ENCODE measurements around the gene AGBL4. TPM values are rescaled to one million over a fixed set of nuclear protein-coding genes. Genes with fewer than 3 reads are reported as not detected.

Gene AGBL4
- total and polyA plus RNA-seq, 7 experiments from 2014 or later = 0.27 TPM; not detected in 6

DNA sequence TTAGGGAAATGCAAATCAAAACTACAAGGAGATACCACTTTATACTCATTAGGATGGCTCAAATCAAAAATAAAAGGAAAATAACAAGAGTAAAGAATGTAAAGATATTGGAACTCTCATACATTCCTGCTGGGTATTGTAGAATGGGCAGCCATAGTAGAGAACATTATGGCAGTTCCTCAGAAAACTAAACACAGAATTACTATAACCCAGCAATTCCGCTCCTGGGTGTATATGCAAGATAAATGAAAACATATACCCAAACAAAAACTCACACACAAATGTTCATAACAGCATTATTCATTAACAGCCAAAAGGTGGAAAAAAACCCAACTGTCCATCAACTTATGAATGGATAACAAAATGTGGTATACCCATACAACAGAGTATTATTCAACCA is 1258.4 kb downstream of the AGBL4 start:
- Mint-ChIP-seq H3K27ac (no peak overlapping the region), H3K36me3 (peaks cover 13 to 62% (median 28%) of the 10 kb centered on the region in 5 donors), H3K9me3 (peaks cover 0 to 2% (median 0%) of the 10 kb centered on the region in 11 donors), H3K4me3 (no peak overlapping the region), H3K4me1 (peaks cover 10 to 57% (median 34%) of the 10 kb centered on the region in 7 donors), H3K27me3 (no peaks in the 10 kb centered on the region)
- Histone ChIP-seq H3K4me3 (ENCODE audit: low read length) (no peak overlapping the region), H3K36me3 (ENCODE audit: control insufficient read depth in 2 of 3, insufficient read depth in 3 of 3, low read length in 3 of 3) (peaks cover 0 to 15% (median 0%) of the 10 kb centered on the region in 3 experiments), H3K27me3 (ENCODE audit: control insufficient read depth in 2 of 2, insufficient read depth in 2 of 2, low read length in 2 of 2) (no peaks in the 10 kb centered on the region), H3K4me1 (ENCODE audit: control insufficient read depth in 2 of 2, insufficient read depth in 2 of 2, low read length in 2 of 2) (no peaks in the 10 kb centered on the region), H3K27ac (ENCODE audit: low read depth, low read length) (no peak overlapping the region), H3K9me3 (ENCODE audit: control insufficient read depth in 2 of 3, low read length in 3 of 3) (no peaks in the 10 kb centered on the region)
- intact Hi-C loops (cut with micrococcal nuclease) = no loop called here
- ATAC-seq (no peak), DNase-seq (no peak)
- ChIA-PET POLR2A (no interaction called here), CTCF (no interaction called here)

GRCh38 chr1:48761986-48762385 is 1261.8 kb downstream of the AGBL4 start:
- H3K36me3 ChIP-seq (ENCODE audit: control insufficient read depth in 2 of 3, insufficient read depth in 3 of 3, low read length in 3 of 3) = peaks cover 0 to 40% (median 0%) of the 10 kb centered on the region in 3 experiments
- H3K9me3 ChIP-seq (ENCODE audit: control insufficient read depth in 2 of 3, low read length in 3 of 3) = no peaks in the 10 kb centered on the region
- Mint-ChIP-seq H3K36me3 (peaks cover 22 to 66% (median 46%) of the 10 kb centered on the region in 5 donors), H3K27ac (no peak overlapping the region), H3K9me3 (peaks cover 0 to 2% (median 0%) of the 10 kb centered on the region in 11 donors), H3K4me1 (peaks cover 3 to 29% (median 17%) of the 10 kb centered on the region in 7 donors), H3K27me3 (no peaks in the 10 kb centered on the region), H3K4me3 (no peak overlapping the region)
- H3K27me3 ChIP-seq (ENCODE audit: control insufficient read depth in 2 of 2, insufficient read depth in 2 of 2, low read length in 2 of 2) = no peaks in the 10 kb centered on the region
- DNase-seq = no peak
- ChIA-PET POLR2A (no interaction called here), CTCF (no interaction called here)
- intact Hi-C loops (cut with micrococcal nuclease) = no loop called here
- ATAC-seq = no peak
- H3K27ac ChIP-seq (ENCODE audit: low read depth, low read length) = no peak overlapping the region
- no peak overlapping the region for H3K4me3 ChIP-seq (ENCODE audit: low read length)
- no peaks in the 10 kb centered on the region for H3K4me1 ChIP-seq (ENCODE audit: control insufficient read depth in 2 of 2, insufficient read depth in 2 of 2, low read length in 2 of 2)

DNA sequence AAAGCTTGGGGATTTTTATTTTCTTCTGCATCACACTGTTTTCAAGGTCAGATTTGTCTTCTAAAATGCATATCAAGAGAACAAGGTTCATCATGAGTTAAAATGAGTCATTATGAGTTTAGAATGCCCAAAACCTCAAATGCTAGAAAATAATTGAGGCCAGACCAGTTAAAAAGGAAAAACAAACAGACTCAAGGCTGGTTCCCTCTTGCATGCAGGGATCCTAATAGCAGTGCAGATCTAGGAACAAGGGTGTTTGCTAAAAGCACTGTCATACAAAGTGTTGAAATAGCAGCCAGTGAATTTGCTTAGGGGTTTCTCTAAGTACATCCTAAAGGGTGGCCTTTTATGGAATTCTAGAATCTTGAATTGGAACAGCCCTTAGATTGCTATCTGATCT is 1262.3 kb downstream of the AGBL4 start:
- Histone ChIP-seq H3K9me3 (ENCODE audit: control insufficient read depth in 2 of 3, low read length in 3 of 3) (no peaks in the 10 kb centered on the region), H3K4me3 (ENCODE audit: low read length) (no peak overlapping the region), H3K27me3 (ENCODE audit: control insufficient read depth in 2 of 2, insufficient read depth in 2 of 2, low read length in 2 of 2) (no peaks in the 10 kb centered on the region), H3K27ac (ENCODE audit: low read depth, low read length) (no peak overlapping the region), H3K36me3 (ENCODE audit: control insufficient read depth in 2 of 3, insufficient read depth in 3 of 3, low read length in 3 of 3) (peaks cover 0 to 41% (median 0%) of the 10 kb centered on the region in 3 experiments), H3K4me1 (ENCODE audit: control insufficient read depth in 2 of 2, insufficient read depth in 2 of 2, low read length in 2 of 2) (no peaks in the 10 kb centered on the region)
- ChIA-PET CTCF (no interaction called here), POLR2A (no interaction called here)
- no peak for ATAC-seq
- intact Hi-C loops (cut with micrococcal nuclease) = no loop called here
- peaks cover 19 to 65% (median 48%) of the 10 kb centered on the region in 5 donors for H3K36me3 Mint-ChIP-seq
- no peak for DNase-seq
- no peak overlapping the region for H3K27ac Mint-ChIP-seq
- H3K9me3 Mint-ChIP-seq = peaks cover 0 to 2% (median 0%) of the 10 kb centered on the region in 11 donors
- H3K4me3 Mint-ChIP-seq = no peak overlapping the region
- H3K4me1 Mint-ChIP-seq = peaks cover 3 to 32% (median 17%) of the 10 kb centered on the region in 7 donors
- no peaks in the 10 kb centered on the region for H3K27me3 Mint-ChIP-seq

DNA sequence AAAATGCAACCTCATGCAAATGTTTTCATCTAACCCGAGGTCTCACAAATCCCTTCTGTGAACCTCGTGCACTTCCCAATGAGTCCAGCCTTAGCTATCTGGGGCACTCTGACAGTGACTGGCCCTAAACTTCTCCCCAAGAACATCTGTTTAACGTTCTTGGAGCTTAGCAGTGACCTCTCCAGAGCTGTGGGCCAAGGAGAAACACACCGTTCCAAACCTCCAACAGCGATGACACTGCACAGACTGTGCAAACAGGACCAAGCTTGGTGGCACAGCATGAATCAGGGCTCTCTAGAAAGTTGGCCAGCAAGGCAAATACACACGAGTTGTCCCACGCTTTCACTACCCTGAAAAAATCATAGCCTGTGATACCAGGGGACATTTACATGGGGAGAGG is 1262.9 kb downstream of the AGBL4 start:
- CTCF ChIA-PET = no interaction called here
- intact Hi-C loops (cut with micrococcal nuclease) = no loop called here
- H3K9me3 Mint-ChIP-seq = peaks cover 0 to 2% (median 0%) of the 10 kb centered on the region in 11 donors
- no peaks in the 10 kb centered on the region for H3K27me3 ChIP-seq (ENCODE audit: control insufficient read depth in 2 of 2, insufficient read depth in 2 of 2, low read length in 2 of 2)
- no peak overlapping the region for H3K4me3 ChIP-seq (ENCODE audit: low read length)
- H3K36me3 ChIP-seq (ENCODE audit: control insufficient read depth in 2 of 3, insufficient read depth in 3 of 3, low read length in 3 of 3) = peaks cover 0 to 46% (median 0%) of the 10 kb centered on the region in 3 experiments
- no peak overlapping the region for H3K27ac ChIP-seq (ENCODE audit: low read depth, low read length)
- no peak overlapping the region for H3K4me3 Mint-ChIP-seq
- ATAC-seq = no peak
- H3K27ac Mint-ChIP-seq = no peak overlapping the region
- POLR2A ChIA-PET = no interaction called here
- H3K9me3 ChIP-seq (ENCODE audit: control insufficient read depth in 2 of 3, low read length in 3 of 3) = no peaks in the 10 kb centered on the region
- H3K27me3 Mint-ChIP-seq = no peaks in the 10 kb centered on the region
- DNase-seq = no peak
- H3K4me1 ChIP-seq (ENCODE audit: control insufficient read depth in 2 of 2, insufficient read depth in 2 of 2, low read length in 2 of 2) = no peaks in the 10 kb centered on the region
- peaks cover 3 to 31% (median 17%) of the 10 kb centered on the region in 7 donors for H3K4me1 Mint-ChIP-seq
- peaks cover 19 to 65% (median 48%) of the 10 kb centered on the region in 5 donors for H3K36me3 Mint-ChIP-seq

- ChIA-PET CTCF (no interaction called here), POLR2A (no interaction called here)
- no peak overlapping the region for H3K4me3 ChIP-seq (ENCODE audit: low read length)
- H3K27ac ChIP-seq (ENCODE audit: low read depth, low read length) = no peak overlapping the region
- H3K36me3 ChIP-seq (ENCODE audit: control insufficient read depth in 2 of 3, insufficient read depth in 3 of 3, low read length in 3 of 3) = peaks cover 0 to 60% (median 0%) of the 10 kb centered on the region in 3 experiments
- peaks cover 0 to 15% (median 9%) of the 10 kb centered on the region in 7 donors for H3K4me1 Mint-ChIP-seq
- no peaks in the 10 kb centered on the region for H3K27me3 Mint-ChIP-seq
- H3K36me3 Mint-ChIP-seq = peaks cover 23 to 70% (median 45%) of the 10 kb centered on the region in 5 donors
- H3K9me3 ChIP-seq (ENCODE audit: control insufficient read depth in 2 of 3, low read length in 3 of 3) = no peaks in the 10 kb centered on the region
- intact Hi-C loops (cut with micrococcal nuclease) = no loop called here
- no peaks in the 10 kb centered on the region for H3K4me1 ChIP-seq (ENCODE audit: control insufficient read depth in 2 of 2, insufficient read depth in 2 of 2, low read length in 2 of 2)
- DNase-seq = no peak
- peaks cover 0 to 2% (median 0%) of the 10 kb centered on the region in 11 donors for H3K9me3 Mint-ChIP-seq
- no peaks in the 10 kb centered on the region for H3K27me3 ChIP-seq (ENCODE audit: control insufficient read depth in 2 of 2, insufficient read depth in 2 of 2, low read length in 2 of 2)
- no peak overlapping the region for H3K4me3 Mint-ChIP-seq
- H3K27ac Mint-ChIP-seq = no peak overlapping the region
- ATAC-seq = no peak
These were observed 1264.8 kb downstream of the AGBL4 start for GRCh38 chr1:48758976-48759375.

DNA sequence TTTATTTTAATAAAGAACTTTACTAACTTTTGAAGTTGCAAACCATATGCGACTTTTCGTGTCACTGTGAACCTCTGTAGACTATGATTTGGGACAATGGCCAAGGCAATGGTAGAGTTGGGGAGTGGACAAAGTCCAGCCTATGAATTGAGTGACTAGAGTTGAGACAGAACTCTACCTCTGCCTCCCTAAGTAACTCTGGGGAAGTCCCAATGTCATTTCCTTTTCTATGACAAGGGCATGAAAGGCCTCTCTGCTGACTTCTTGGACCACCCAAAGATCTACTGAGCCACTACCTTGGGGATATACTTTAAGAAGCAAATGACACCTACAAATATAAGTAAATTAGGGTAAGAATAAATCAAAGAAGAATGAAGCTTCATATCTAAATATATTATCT is 1266.4 kb downstream of the AGBL4 start:
- Histone ChIP-seq H3K9me3 (ENCODE audit: control insufficient read depth in 2 of 3, low read length in 3 of 3) (no peaks in the 10 kb centered on the region), H3K27me3 (ENCODE audit: control insufficient read depth in 2 of 2, insufficient read depth in 2 of 2, low read length in 2 of 2) (no peaks in the 10 kb centered on the region), H3K4me3 (ENCODE audit: low read length) (no peak overlapping the region), H3K4me1 (ENCODE audit: control insufficient read depth in 2 of 2, insufficient read depth in 2 of 2, low read length in 2 of 2) (no peaks in the 10 kb centered on the region), H3K36me3 (ENCODE audit: control insufficient read depth in 2 of 3, insufficient read depth in 3 of 3, low read length in 3 of 3) (peaks cover 0 to 60% (median 0%) of the 10 kb centered on the region in 3 experiments), H3K27ac (ENCODE audit: low read depth, low read length) (no peak overlapping the region)
- H3K27ac Mint-ChIP-seq = no peak overlapping the region
- peaks cover 0 to 1% (median 0%) of the 10 kb centered on the region in 11 donors for H3K9me3 Mint-ChIP-seq
- DNase-seq (no peak), ATAC-seq (no peak)
- POLR2A ChIA-PET = no interaction called here
- no peaks in the 10 kb centered on the region for H3K27me3 Mint-ChIP-seq
- intact Hi-C loops (cut with micrococcal nuclease) = no loop called here
- H3K4me3 Mint-ChIP-seq = no peak overlapping the region
- H3K36me3 Mint-ChIP-seq = peaks cover 20 to 65% (median 48%) of the 10 kb centered on the region in 5 donors
- peaks cover 0 to 17% (median 7%) of the 10 kb centered on the region in 7 donors for H3K4me1 Mint-ChIP-seq
- CTCF ChIA-PET = no interaction called here

GRCh38 chr1:48756683-48757316 is 1267.0 kb downstream of the AGBL4 start:
- POLR2A ChIA-PET = no interaction called here
- Histone ChIP-seq H3K36me3 (ENCODE audit: control insufficient read depth in 2 of 3, insufficient read depth in 3 of 3, low read length in 3 of 3) (peaks cover 0 to 60% (median 0%) of the 10 kb centered on the region in 3 experiments), H3K27ac (ENCODE audit: low read depth, low read length) (no peak overlapping the region), H3K4me3 (ENCODE audit: low read length) (no peak overlapping the region), H3K27me3 (ENCODE audit: control insufficient read depth in 2 of 2, insufficient read depth in 2 of 2, low read length in 2 of 2) (no peaks in the 10 kb centered on the region), H3K9me3 (ENCODE audit: control insufficient read depth in 2 of 3, low read length in 3 of 3) (no peaks in the 10 kb centered on the region), H3K4me1 (ENCODE audit: control insufficient read depth in 2 of 2, insufficient read depth in 2 of 2, low read length in 2 of 2) (no peaks in the 10 kb centered on the region)
- ATAC-seq = no peak
- Mint-ChIP-seq H3K27ac (no peak overlapping the region), H3K36me3 (peaks cover 19 to 68% (median 46%) of the 10 kb centered on the region in 5 donors), H3K9me3 (no peaks in the 10 kb centered on the region), H3K27me3 (no peaks in the 10 kb centered on the region), H3K4me1 (peaks cover 0 to 17% (median 7%) of the 10 kb centered on the region in 7 donors), H3K4me3 (no peak overlapping the region)
- CTCF ChIA-PET = interaction anchor here (0.5 kb wide), 1 partner anchor 45 kb away, joined by 4 read pairs; no protein-coding TSS in a partner anchor
- no peak for DNase-seq
- intact Hi-C loops (cut with micrococcal nuclease) = no loop called here

All from naive thymus-derived CD4-positive, alpha-beta T cell (primary cell).